HG03457 (cell line): ENCODE measurements around the gene EPC2.

Experiments
- ATAC-seq: cut with Tn5 transposase; IDR thresholded peaks from one replicate; pipeline ENCODE4 v1.9.1; 2021; ENCODE audit warnings: moderate number of reproducible peaks; ENCODE audit not compliant: unreplicated experiment

The EPC2 gene, protein sequence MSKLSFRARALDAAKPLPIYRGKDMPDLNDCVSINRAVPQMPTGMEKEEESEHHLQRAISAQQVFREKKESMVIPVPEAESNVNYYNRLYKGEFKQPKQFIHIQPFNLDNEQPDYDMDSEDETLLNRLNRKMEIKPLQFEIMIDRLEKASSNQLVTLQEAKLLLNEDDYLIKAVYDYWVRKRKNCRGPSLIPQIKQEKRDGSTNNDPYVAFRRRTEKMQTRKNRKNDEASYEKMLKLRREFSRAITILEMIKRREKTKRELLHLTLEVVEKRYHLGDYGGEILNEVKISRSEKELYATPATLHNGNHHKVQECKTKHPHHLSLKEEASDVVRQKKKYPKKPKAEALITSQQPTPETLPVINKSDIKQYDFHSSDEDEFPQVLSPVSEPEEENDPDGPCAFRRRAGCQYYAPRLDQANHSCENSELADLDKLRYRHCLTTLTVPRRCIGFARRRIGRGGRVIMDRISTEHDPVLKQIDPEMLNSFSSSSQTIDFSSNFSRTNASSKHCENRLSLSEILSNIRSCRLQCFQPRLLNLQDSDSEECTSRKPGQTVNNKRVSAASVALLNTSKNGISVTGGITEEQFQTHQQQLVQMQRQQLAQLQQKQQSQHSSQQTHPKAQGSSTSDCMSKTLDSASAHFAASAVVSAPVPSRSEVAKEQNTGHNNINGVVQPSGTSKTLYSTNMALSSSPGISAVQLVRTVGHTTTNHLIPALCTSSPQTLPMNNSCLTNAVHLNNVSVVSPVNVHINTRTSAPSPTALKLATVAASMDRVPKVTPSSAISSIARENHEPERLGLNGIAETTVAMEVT

DNA sequence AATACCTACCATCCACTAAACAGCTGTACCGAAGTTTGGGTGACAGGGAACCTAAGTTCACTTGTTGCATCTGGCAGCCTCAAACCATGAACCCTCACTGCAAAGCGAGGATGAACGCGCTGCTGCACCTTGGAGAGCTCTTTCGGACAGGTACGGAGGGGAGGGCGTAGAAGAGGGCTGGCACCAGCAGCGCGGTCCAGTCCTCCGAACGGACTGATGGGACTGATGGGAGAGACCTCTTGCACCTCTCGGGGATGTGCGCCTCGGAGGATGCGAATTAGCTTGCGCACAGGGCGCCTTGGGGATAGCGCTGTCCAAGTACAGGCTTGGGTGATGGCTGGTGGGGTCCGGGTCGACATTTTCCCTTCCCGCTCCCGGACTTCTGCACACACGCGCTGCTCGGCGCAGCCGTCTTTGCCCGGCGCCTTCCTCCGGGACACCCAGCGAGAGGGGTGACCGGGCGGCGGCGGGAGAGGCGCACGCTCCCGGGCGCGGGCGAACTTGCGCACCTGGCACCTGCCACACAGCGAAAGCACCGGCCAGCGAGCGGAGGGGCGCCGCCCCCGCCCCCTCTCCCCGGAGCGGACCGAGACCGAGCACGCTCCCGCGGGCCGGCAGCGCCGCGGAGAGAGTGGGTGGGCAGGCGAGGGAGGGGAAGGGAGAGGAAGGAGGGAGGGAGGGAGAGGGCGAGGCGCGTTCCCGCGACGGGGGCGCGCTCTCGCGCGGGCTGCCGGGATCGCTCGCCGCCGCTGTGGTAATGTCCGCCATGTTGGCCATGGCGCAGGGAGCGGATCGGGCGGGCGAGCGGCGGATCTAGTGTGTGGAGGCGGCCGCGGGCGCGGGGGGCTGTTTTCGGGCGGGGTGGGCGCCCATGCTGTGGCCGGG, at the start of gene EPC2:
TSS of gene EPC2 (plus strand) at position 754 of the 885 bp plus-strand sequence. CDS start 267 bp downstream, outside the sequence.
- peak; percentile 46 for ATAC-seq

DNA sequence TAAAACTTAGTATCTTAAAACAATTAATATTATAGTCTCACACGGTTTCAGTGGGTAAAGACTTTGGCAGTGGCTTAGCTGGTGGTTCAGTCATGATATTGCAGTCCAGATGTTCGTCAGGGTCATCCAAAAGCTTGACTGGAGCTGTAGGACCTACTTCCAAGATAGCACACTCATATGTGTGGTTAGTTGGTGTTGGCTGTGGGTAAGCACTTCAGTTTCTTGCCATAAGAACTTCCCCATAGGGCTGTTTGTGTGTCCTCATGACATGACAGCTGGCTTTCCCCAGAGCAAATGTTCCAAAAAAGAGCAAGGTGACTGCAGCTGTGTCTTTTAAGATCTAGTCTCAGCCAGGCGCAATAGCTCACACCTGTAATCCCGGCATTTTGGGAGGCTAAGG, 48.5 kb upstream of the EPC2 start:
- ATAC-seq, result no peak

DNA sequence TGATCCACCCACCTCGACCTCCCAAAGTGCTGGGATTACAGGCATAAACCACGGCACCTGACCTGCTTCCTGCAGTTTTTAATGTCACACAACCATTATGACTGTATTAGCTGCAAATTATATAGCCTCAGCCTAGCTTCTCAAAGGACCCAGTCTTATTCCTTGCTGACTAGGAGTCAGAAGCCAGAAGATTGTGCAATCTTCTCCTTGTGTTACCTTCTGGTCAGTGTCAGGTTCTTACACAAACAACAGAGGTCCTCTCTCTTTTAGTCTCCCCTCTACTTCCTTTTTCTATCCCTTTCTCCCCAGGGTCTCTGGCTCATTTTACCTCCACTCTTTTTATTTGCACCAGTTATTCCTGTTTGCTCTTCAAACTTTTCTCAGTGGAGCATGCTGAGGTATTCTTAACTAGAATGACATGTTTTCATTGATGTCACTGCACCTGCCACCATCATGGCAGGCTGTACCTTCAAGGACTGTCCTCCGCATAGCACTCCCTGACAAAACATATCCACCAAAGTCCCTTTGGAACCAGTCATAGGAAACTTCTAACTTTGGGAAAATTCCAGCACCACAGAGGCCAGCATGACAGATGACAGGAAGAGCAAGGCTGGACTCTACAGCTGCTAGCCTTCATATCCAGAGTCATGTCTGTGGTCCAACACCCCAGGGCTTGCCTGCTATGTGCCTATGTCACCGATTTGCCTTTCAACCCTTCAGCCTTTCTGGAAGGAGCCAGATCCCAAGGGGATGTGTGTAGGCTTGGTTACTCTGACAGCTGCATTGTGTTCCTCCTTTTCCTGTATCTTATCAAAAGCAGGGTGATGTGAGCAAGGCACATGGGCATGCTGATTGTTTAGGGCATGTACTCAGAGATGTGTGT, 45.2 kb upstream of the EPC2 start:
- no peak for ATAC-seq

DNA sequence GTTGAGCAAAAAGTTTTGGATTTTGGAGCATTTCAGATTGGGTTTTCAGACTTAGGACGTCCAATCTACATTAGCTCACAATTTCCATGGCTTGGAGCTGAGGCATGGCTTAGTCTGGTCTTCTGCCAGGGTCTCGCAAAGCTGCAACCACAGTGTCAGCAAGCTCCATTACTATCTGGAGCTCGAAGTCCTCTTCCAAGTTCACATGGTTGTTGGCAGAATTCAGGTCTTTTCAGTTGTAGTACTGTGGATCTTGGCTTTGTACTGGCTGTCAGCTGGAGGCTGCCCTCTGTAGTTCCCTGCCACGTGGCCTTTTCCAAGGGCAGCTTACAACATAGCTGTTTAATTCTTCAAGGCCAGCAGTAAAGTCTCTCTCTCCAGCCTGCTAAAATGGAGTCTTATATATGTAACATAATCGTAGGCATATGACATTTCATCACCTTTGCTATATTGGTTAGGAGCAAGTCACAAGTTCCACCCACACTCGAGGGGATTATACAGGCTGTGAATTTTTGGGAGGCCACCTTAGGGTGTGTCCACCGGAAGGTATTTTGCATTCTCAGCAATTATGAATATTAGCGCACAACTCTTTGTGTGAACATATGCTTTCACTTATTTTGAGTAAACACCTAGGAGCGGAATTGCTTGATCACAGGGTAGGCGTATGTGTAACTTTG, 41.5 kb upstream of the EPC2 start:
- no peak for ATAC-seq

DNA sequence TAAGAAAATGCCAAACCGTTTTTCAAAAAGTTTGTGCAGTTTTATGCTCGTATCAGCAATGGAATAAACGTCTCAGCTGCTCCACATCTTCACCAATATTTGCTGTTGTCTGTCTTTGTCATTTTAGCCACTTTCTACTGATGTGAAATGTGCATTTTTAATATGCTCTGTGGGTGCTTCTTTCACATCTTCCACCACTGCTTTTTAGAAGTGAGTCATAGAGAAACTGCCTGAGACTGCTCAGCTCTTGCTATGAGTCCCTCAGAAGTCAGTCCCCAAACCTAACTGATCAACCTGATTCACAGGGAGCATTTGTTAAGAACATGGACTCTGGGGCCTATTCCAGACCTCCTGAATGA, 41.0 kb upstream of the EPC2 start:
- ATAC-seq, result peak; percentile 98

DNA sequence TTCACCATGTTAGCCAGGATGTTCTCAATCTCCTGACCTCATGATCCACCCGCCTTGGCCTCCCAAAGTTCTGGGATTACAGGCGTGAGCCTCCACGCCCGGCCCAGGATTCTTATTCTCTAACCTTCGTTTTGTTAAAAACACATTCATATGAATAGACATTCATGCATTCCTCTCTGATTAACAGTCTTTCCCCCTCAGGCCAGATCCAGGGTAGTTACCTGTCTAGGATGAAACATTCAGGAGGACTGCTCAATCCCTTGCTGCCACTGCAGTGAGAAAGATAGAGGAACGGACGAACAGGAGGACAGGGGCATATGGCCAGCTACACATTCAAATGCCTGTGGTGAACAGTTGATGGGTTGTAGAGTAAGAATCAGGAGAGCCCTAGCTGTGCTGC, 39.6 kb upstream of the EPC2 start:
- ATAC-seq, result no peak

DNA sequence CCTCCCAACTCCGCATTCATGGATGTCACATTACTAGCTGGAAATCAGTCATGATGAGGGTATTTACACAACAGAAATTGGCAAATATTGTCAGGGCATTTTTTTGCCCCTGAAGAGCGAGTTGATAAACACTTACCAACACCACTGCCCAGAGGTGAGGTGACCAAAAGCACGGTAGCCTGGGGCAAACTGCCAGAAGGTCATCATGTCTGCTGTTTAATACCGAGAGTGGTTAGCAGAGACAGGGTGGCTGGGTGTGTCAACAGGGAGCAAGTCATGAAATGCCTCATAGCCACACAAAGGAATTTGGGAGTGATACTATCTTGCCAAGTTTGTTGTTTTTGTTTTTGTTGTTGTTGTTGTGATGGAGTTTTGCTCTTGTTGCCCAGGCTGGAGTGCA, 37.0 kb upstream of the EPC2 start:
- no peak for ATAC-seq

DNA sequence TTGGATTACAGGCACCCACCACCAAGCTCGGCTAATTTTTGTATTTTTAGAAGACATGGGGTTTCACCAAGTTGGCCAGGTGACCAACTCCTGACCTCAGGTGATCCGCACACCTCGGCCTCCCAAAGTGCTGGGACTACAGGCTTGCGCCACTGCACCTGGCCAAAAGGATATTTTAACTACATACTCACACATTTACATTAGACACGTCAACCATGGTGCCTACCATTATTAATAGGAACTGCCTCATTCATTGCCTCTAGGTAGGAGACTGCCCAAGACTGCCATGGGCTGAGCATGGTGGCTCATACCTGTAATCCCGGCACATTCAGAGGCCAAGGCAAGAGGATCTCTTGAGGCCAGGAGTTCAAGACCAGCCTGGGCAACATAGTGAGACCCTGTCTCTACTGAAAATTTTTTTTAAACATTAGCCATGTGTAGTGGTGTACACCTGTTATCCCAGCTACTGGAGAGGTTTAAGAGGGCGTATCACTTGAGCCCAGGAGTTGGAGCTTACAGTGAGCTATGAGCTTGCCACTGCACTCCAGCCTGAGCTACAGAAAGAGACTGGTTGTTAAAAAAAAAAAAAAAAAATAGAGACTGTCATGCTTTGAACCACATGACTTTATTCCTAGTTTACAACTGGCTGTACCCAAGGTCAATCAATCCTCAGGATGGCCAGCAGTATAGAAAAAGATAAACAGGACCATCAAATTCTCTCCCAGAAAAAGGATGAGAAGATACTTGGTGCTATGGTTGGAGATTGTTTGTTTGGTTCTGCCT, 31.1 kb upstream of the EPC2 start:
- no peak for ATAC-seq

DNA sequence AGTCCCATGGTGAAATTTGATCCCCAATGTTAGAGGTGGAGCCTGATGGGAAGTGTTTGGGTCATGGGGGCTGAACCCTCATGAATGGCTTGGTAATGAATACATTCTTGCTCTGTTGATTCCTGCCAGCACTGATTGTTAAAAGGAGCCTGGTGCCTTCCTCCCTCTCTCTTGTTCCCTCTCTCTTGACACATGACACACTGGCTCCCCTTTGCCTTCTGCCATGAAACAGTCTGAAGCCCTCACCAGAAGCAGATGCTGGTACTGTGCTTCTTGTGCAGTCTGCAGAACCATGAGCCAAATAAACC, 30.6 kb upstream of the EPC2 start:
- peak; percentile 10 for ATAC-seq

DNA sequence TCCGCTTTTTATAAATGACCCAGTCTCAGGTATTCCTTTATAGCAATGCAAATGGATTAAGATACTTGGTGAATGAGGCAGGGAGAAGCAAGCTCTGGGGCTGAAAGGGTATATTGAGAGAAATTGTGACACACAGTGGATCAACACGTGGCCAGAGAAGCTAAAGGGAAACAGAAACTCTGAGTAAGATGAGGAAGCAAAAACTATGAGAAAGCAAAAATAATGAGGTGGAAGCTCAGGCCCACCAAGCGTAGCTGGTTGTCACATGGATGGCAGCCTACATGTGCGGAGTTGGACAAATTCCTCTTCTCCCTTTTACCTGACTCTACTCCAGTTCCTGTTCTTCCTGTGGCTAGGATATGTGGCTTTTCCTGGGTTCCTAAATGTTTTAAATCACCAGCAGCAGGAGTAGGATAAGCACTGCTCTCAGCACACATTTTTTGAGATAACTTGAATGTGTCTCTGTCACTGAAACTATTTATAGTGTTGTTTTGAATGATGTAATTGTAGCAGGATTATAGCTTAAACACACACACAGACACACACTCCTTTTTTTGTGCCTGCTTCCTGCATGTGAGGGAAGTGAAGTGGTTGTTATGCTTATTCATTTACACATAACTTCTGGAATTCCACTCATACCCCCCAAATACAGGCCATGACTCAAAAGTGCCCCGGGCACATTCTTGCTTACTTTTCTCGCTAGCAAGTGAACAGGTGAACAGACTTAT, 30.1 kb upstream of the EPC2 start:
- ATAC-seq, result peak; percentile 94

DNA sequence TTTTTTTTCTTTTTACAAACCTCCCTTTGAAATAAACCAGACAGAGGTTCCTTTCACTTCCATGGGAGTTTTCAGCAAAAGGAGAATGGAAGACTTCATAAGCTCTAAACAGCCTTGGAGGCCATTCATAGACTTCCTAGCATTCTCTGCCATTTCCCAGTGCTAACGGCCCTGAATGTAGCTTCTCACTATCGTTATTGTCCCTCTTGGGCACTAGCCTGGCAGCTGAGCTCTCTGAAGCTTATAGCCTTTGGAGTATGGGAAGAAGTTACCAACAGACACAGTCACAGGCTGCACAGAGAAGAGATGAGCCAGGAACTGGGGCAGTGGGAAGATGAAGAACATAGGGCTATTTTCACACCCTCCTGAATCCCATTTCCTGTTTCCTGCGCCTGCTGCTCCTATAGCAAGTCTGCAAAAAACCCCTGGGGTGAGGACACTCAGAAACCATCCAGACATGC, 29.1 kb upstream of the EPC2 start:
- no peak for ATAC-seq

DNA sequence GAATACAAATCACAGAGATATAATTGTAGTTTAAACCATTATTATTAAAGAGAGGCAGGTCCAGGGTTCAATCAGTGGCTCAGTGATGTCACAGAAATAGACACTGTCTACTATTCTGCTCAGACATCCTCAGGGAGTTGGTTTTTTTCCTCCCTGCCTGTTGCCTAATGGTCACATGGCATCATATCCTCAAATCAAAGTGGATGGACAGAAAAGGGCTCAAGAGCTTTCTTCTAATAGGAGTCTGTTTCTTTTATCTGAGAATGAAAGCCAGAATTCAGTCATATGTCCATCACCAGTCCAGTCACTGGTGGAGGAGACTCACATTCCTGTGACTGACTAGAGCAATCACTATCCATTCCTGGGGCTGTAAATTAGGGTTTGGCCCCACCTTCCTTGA, 27.9 kb upstream of the EPC2 start:
- no peak for ATAC-seq

DNA sequence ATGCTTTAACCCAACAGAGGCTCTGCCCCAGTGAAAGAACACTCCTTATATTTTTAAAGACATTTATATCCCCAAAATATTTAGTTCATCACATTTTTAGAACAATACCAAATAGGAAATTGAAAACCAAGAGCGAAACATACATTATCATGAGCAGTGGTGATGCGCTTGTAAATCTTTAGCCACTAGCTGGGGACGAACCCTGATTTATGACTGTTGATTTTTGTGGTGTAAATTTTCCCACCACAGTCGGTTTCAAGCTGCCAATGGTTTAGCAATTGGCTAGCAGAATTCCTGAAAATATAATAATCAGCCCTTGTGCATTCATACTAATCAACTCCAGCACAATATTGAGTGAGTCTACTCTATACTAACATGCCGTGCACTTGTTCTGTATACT, 27.3 kb upstream of the EPC2 start:
- ATAC-seq, result no peak

DNA sequence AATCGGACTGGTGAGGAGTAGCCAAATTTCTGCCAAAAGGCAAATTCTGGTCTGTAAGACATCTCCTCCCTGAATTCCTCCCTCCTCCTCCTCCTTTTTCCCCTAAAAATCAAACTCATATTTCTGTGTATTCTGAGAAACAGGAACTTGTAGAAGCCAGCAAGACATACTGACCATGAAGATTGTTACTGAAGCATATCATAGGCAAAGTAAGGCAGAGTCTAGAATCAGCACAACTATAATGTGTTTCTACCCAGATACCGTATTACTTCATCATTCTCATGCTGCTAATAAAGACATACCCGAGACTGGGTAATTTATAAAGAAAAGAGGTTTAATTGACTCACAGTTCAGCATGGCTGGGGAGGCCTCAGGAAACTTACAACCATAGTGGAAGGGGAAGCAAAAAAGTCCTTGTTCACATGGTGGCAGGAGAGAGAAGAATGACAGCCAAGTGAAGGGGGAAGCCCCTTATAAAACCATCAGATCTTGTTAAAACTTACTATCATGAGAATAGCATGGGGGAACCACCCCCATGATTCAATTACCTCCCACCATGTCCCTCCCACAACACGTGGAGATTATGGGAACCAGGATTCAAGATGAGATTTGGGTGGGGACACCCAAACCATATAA, 24.9 kb upstream of the EPC2 start:
- ATAC-seq, result no peak

DNA sequence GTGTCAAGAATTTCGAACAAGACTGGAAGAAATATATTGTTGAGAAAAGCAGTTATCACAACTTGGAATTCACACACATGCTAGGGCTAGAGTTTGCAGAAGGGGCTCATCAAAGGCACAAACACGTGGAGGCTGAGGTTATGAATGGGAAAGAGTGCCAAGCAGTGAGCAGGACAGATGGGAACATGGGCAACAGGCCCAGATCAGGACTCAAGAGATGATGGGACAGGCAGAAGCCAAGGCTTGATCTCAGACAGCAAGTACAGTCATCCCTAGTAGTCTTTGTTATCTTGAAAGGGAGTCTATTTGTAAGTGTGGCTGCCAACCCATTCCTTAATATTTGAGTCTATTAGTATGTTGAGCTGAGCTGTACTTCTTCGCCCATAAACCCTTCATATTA, 22.2 kb upstream of the EPC2 start:
- no peak for ATAC-seq

DNA sequence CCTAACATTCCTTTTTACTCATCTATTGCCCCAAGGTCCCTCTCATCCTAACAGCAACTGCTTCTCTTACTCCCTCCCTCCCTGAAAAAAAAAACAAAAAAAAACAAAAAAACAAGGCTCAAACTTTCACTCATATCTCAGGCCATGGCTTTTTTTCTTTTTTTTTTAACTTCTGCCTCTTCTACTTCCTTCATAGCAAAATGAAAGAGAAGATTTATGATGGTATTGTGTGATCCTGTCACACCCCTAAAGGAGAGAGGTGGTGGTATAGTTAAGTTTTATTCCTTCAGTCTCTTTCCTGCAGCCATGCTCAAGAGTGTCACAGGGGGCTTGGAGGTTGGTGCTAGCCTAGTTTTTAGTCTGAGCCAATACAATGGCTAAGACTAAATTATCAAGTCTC, 21.5 kb upstream of the EPC2 start:
- no peak for ATAC-seq

DNA sequence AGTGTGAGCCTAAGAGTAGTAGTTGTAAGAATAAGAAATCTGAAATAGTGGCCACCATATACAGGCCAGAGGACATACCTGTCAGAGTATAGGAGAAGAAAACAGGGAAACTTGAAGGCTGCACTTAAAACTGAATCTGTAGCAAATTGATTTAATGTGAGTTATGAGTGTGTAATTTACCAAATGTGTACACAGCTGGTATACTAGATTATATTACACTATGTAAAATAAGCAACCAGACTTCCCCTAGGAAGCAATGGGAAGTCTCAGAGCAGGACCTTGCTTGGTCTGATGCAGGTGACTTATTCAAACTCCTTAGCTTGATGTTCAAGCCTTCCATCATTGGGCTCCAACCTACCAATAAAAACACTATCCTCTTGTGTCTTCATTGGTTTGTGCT, 17.3 kb upstream of the EPC2 start:
- no peak for ATAC-seq

DNA sequence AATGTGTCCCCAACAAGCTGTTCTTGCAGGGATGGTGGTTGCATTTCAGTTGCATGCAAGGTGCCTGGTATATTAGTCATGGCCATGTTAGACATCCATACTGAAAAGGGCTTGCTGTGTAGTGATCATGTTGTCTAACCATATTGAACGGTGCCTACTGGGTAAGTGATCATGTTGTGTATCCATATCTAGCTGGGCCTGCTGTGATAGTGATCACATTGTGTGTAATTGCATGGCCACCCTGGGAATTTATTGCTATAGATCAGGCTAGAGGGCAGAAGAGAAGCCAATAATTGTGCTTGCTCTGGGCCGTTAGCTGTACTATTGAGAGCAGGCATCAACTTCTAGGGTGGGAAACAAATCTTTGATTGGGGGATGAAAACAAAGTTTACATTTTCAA, 9.8 kb upstream of the EPC2 start:
- no peak for ATAC-seq
